IMR-90 (cell line): ENCODE data around the gene PTPRN2. TPM values are rescaled to one million over a fixed set of nuclear protein-coding genes. Genes with fewer than 3 reads are reported as not detected.

Source experiments
- ATAC-seq: fragments of 200-7000 bp; cut with Tn5 transposase; 2 replicates; pipeline ENCODE4 v1.9.1; 2020; ENCODE audit warnings: low read depth, mild to moderate bottlenecking, moderate library complexity
- BruUV-seq: library from RNA; stranded (reverse); fragments of 400-500 nt; replicated peaks from 2 replicates; lab custom pipeline; 2021; lab: Mats Ljungman, UMichigan
- CTCF ChIA-PET: fragments of 300-600 bp; formaldehyde crosslinking; extraction: SDS; loops from one replicate; lab custom pipeline; 2021; ENCODE audit warnings: antibody characterized with exemption; lab: Yijun Ruan, JAX
- POLR2A ChIA-PET: fragments of 300-600 bp; sonication (Branson Sonifier 250); formaldehyde crosslinking; loops from one replicate; lab custom pipeline; 2022; ENCODE audit warnings: antibody characterized with exemption; ENCODE audit not compliant: unreplicated experiment; lab: Charles Lee
- DNase-seq: peaks from one replicate; pipeline ENCODE4 v3.0.0; 2013
- H2AFZ ChIP-seq: replicated peaks from 2 replicates; pipeline ENCODE3; 2013; ENCODE audit warnings: low read length, mild to moderate bottlenecking; ENCODE audit not compliant: poor library complexity
- H2AK5ac ChIP-seq: 2 replicates; pipeline ENCODE4 v1.6.1; 2013; ENCODE audit warnings: low read depth, low read length, inconsistent platforms
- H2AK9ac ChIP-seq: replicated peaks from 2 replicates; pipeline ENCODE3; 2013; ENCODE audit warnings: mild to moderate bottlenecking, low read depth, low read length, moderate library complexity; ENCODE audit not compliant: poor library complexity
- H2BK120ac ChIP-seq: 2 replicates; pipeline ENCODE4 v1.6.1; 2013; ENCODE audit warnings: low read depth, low read length, inconsistent platforms
- H2BK15ac ChIP-seq: 3 replicates; pipeline ENCODE4 v1.6.1; 2013; ENCODE audit warnings: low read depth, low read length, inconsistent platforms
- H2BK20ac ChIP-seq: 2 replicates; pipeline ENCODE4 v1.6.1; 2013; ENCODE audit warnings: low read depth, mild to moderate bottlenecking, inconsistent platforms, low read length, moderate library complexity
- H2BK5ac ChIP-seq: 2 replicates; pipeline ENCODE4 v1.6.1; 2013; ENCODE audit warnings: mild to moderate bottlenecking, low read depth, low read length, inconsistent platforms; ENCODE audit not compliant: poor library complexity, severe bottlenecking
- H3K14ac ChIP-seq: replicated peaks from 2 replicates; pipeline ENCODE4 v1.6.1; 2013; ENCODE audit warnings: low read depth, low read length, inconsistent platforms
- H3K18ac ChIP-seq: 2 replicates; pipeline ENCODE4 v1.6.1; 2013; ENCODE audit warnings: low read depth, low read length, control low read depth
- H3K23ac ChIP-seq: 2 replicates; pipeline ENCODE4 v1.6.1; 2013; ENCODE audit warnings: low read depth, low read length, inconsistent platforms
- H3K27ac ChIP-seq: 2 replicates; pipeline ENCODE4 v1.5.1; 2013; ENCODE audit warnings: mild to moderate bottlenecking, control low read depth, low read length; ENCODE audit not compliant: insufficient read depth
- H3K27me3 ChIP-seq: 2 replicates; pipeline ENCODE4 v1.6.1; 2013; ENCODE audit warnings: low read length; ENCODE audit not compliant: control insufficient read depth, insufficient read depth
- H3K36me3 ChIP-seq: 2 replicates; pipeline ENCODE4 v1.6.1; 2013; ENCODE audit warnings: low read length, mixed read lengths; ENCODE audit not compliant: control insufficient read depth, insufficient read depth
- H3K4ac ChIP-seq: 2 replicates; pipeline ENCODE4 v1.6.1; 2013; ENCODE audit warnings: low read depth, low read length, inconsistent platforms
- H3K4me1 ChIP-seq: 2 replicates; pipeline ENCODE4 v1.6.1; 2013; ENCODE audit warnings: low read length, mixed read lengths; ENCODE audit not compliant: control insufficient read depth, insufficient read depth
- H3K4me2 ChIP-seq: 2 replicates; pipeline ENCODE4 v1.6.1; 2013; ENCODE audit warnings: low read depth, mild to moderate bottlenecking, control low read depth, low read length, moderate library complexity
- H3K4me3 ChIP-seq: 2 replicates; pipeline ENCODE4 v1.5.1; 2013; ENCODE audit warnings: low read depth, mild to moderate bottlenecking, control low read depth, low read length, moderate library complexity; ENCODE audit not compliant: insufficient read depth
- H3K56ac ChIP-seq: 2 replicates; pipeline ENCODE4 v1.6.1; 2013; ENCODE audit warnings: low read length, inconsistent platforms; ENCODE audit not compliant: insufficient read depth; ENCODE audit errors: extremely low read depth
- H3K79me1 ChIP-seq, 2 experiments: 2 replicates each; pipeline ENCODE4 v1.6.1; 2013; ENCODE audit warnings: low read length in 2 of 2, inconsistent platforms in 1 of 2, low read depth in 1 of 2
- H3K9ac ChIP-seq: 2 replicates; pipeline ENCODE4 v1.6.1; 2013; ENCODE audit warnings: low read depth, low read length, control low read depth
- H3K9me1 ChIP-seq: 2 replicates; pipeline ENCODE4 v1.6.1; 2013; ENCODE audit warnings: low read length, inconsistent platforms; ENCODE audit not compliant: insufficient read depth
- H3K9me3 ChIP-seq: 2 replicates; pipeline ENCODE4 v1.6.1; 2013; ENCODE audit warnings: low read length; ENCODE audit not compliant: control insufficient read depth, insufficient read depth
- H4K20me1 ChIP-seq: 2 replicates; pipeline ENCODE4 v1.6.1; 2013; ENCODE audit warnings: low read length, inconsistent platforms; ENCODE audit not compliant: insufficient read depth
- H4K5ac ChIP-seq: 2 replicates; pipeline ENCODE4 v1.6.1; 2013; ENCODE audit warnings: mild to moderate bottlenecking, low read depth, low read length, control low read depth
- H4K8ac ChIP-seq, 2 experiments: 2 replicates each; pipeline ENCODE4 v1.6.1; 2013; ENCODE audit warnings: low read depth in 2 of 2, low read length in 2 of 2, control low read depth in 1 of 2, inconsistent platforms in 1 of 2
- H4K91ac ChIP-seq: 2 replicates; pipeline ENCODE4 v1.6.1; 2013; ENCODE audit warnings: low read depth, low read length, inconsistent platforms; ENCODE audit not compliant: insufficient read depth
- MAZ ChIP-seq: IDR thresholded peaks from 2 replicates; pipeline ENCODE4 v1.6.1; 2012; ENCODE audit warnings: low read depth, mild to moderate bottlenecking, low read length, improper control_type of control experiment, moderate library complexity, borderline replicate concordance
- MXI1 ChIP-seq: IDR thresholded peaks from 2 replicates; pipeline ENCODE4 v1.6.1; 2012; ENCODE audit warnings: low read depth, mild to moderate bottlenecking, low read length, moderate library complexity, borderline replicate concordance
- RFX5 ChIP-seq: IDR thresholded peaks from 2 replicates; pipeline ENCODE4 v1.8.0; 2012; ENCODE audit warnings: low read depth, mild to moderate bottlenecking, low read length, moderate library complexity
- WGBS, 2 experiments: methylation state at CpG; one replicate each; pipeline versions ENCODE4 v1.1.5 to v1.1.7; 2013; ENCODE audit warnings: missing lambda C conversion rate in 2 of 2; ENCODE audit not compliant: insufficient read length in 1 of 2; ENCODE audit errors: extremely low coverage in 2 of 2; 5-methylcytosine and 5-hydroxymethylcytosine counted together
- dilution Hi-C: fragments of 300-500 bp; cut with HindIII; formaldehyde crosslinking; loops from one replicate; pipeline ENCODE4 v1.14.3; 2018; ENCODE audit warnings: low sequenced_read_pairs; ENCODE audit not compliant: unreplicated experiment
- in situ Hi-C: fragments of 300-500 bp; cut with MboI; formaldehyde crosslinking; loops from 3 replicates; pipeline ENCODE4 v1.14.3; 2019; ENCODE audit warnings: low sequenced_read_pairs, inconsistent platforms, mixed read lengths
- intact Hi-C: fragments of 100-400 bp; cut with micrococcal nuclease; formaldehyde crosslinking; loops from 2 replicates; pipeline ENCODE4 v1.10.0; 2022
- polyA plus RNA-seq, 3 experiments: library from polyadenylated mRNA; depleted of rRNA; stranded (reverse); fragments of >200 nt; gene quantifications; 2 replicates each; pipeline ENCODE4 v1.2.3, GENCODE V29; 2012; ENCODE audit warnings: low replicate concordance in 1 of 3
- total RNA-seq: library from RNA; depleted of rRNA; stranded (reverse); fragments of >200 nt; gene quantifications from 2 replicates; pipeline ENCODE4 v1.2.3, GENCODE V29; 2012
- TF ChIP-seq, protein P1 (sequence below): fragments of 150-350 bp; IDR thresholded peaks from 2 replicates; pipeline ENCODE4 v1.6.1; 2016; ENCODE audit warnings: low read depth, mild to moderate bottlenecking, low read length, moderate library complexity, borderline replicate concordance
- TF ChIP-seq, protein P2 (sequence below): fragments of 150-350 bp; IDR thresholded peaks from 2 replicates; pipeline ENCODE4 v1.6.1; 2017; ENCODE audit warnings: mild to moderate bottlenecking, antibody characterized with exemption, low read length, low read depth

PTPRN2 gene
- total and polyA plus RNA-seq, 2 of the 4 experiments (the other 2 are of a cell fraction), result 0.03 TPM; not detected in 1

DNA sequence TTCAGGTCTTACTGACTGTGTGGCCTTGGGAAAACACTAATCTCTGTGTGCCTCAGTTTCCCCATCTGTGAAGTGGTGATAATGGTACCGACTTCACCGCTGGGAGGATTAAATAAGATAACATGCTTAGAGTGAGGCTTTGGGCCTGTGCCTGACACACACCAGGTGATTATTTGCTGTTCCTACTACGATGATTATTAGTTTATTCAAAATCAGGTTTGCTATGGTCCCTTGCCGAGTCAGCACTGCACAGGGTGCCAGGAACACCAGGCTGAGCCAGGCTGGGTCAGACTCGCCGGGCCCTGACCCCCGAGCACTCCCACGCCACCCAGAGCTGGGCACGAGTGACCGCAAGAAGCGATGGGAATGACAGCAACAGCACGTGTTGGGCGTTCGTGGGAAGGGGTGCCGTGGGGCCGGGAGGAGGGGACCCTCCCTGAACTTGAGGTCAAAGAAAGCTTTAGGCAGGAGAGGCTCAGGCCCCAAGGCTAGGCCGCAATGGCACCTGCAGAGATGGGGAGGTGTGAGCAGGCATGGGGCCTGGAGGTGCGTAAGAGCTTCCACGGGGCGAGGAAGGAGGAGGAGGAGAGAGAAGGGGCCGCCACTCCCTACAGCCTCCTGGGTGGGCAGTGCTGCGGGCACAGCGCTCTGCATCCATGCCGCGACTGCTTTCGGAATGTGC, 925.4 kb downstream of the PTPRN2 start:
- no peak overlapping the region for H3K23ac ChIP-seq
- no peak overlapping the region for H2BK15ac ChIP-seq
- H3K9me3 ChIP-seq, result peaks cover 54% of the 10 kb centered on the region
- H3K4me2 ChIP-seq, result no peak overlapping the region
- no peak overlapping the region for H3K56ac ChIP-seq
- no peak overlapping the region for H3K27ac ChIP-seq
- no peak overlapping the region for H2BK20ac ChIP-seq
- in situ Hi-C loops (no loop called here), intact Hi-C loops (no loop called here), dilution Hi-C loops (no loop called here)
- 84% methylated on average over 10 of the region's 26 CpGs; no CpG with 5 or more reads in 1 of the 2 experiments for WGBS, 2 experiments
- no peak overlapping the region for H2AFZ ChIP-seq
- H4K20me1 ChIP-seq, result no peaks in the 10 kb centered on the region
- no TSS peak for BruUV-seq
- H4K91ac ChIP-seq, result no peak overlapping the region
- no peak overlapping the region for H2BK5ac ChIP-seq
- no peak overlapping the region for H2BK120ac ChIP-seq
- DNase-seq (no peak), ATAC-seq (no peak)
- H2AK9ac ChIP-seq, result no peak overlapping the region
- H3K27me3 ChIP-seq, result no peaks in the 10 kb centered on the region
- no peak overlapping the region for H3K4ac ChIP-seq
- no peaks in the 10 kb centered on the region for H3K9me1 ChIP-seq
- no peak overlapping the region for H3K4me3 ChIP-seq
- H3K79me1 ChIP-seq, result no peaks in the 10 kb centered on the region
- H3K9ac ChIP-seq, result no peak overlapping the region
- no peak overlapping the region for H3K18ac ChIP-seq
- H3K14ac ChIP-seq, result no peak overlapping the region
- TF ChIP-seq, protein P1, sequence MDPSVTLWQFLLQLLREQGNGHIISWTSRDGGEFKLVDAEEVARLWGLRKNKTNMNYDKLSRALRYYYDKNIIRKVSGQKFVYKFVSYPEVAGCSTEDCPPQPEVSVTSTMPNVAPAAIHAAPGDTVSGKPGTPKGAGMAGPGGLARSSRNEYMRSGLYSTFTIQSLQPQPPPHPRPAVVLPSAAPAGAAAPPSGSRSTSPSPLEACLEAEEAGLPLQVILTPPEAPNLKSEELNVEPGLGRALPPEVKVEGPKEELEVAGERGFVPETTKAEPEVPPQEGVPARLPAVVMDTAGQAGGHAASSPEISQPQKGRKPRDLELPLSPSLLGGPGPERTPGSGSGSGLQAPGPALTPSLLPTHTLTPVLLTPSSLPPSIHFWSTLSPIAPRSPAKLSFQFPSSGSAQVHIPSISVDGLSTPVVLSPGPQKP, result no peak
- no peak for TF ChIP-seq RFX5
- TF ChIP-seq, protein P2, sequence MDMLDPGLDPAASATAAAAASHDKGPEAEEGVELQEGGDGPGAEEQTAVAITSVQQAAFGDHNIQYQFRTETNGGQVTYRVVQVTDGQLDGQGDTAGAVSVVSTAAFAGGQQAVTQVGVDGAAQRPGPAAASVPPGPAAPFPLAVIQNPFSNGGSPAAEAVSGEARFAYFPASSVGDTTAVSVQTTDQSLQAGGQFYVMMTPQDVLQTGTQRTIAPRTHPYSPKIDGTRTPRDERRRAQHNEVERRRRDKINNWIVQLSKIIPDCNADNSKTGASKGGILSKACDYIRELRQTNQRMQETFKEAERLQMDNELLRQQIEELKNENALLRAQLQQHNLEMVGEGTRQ, result no peak
- TF ChIP-seq MXI1, result no peak
- no peak for TF ChIP-seq MAZ
- H3K4me1 ChIP-seq, result no peaks in the 10 kb centered on the region
- POLR2A ChIA-PET, result no interaction called here
- H4K5ac ChIP-seq, result no peak overlapping the region
- no peak overlapping the region for H4K8ac ChIP-seq
- no peak overlapping the region for H2AK5ac ChIP-seq
- CTCF ChIA-PET, result no interaction called here
- H3K36me3 ChIP-seq, result no peaks in the 10 kb centered on the region
